Thyroid gland (tissue), 4 donors: ENCODE measurements around the gene DGKQ.

Experiments used
- CTCF ChIP-seq, 6 experiments: fragments of 200-600 bp in 3 of 6; fragments of 450-650 bp in 3 of 6; sonication (generic) in 3 of 6; IDR thresholded peaks; one replicate each; pipeline ENCODE4 v1.5.1; 2016 to 2019; ENCODE audit warnings: antibody characterized with exemption in 6 of 6, mild to moderate bottlenecking in 2 of 6, inconsistent platforms in 1 of 6, moderate library complexity in 1 of 6
- POLR2A ChIP-seq, 2 donors: fragments of 450-650 bp; IDR thresholded peaks; one replicate each; pipeline ENCODE4 v1.6.1; 2017; ENCODE audit warnings: antibody characterized with exemption in 2 of 2, mild to moderate bottlenecking in 2 of 2, moderate library complexity in 1 of 2

- TF ChIP-seq CTCF (IDR thresholded peaks at IDR 0.05), result no peak
- TF ChIP-seq POLR2A (IDR thresholded peaks at IDR 0.05), result no peak
Observed at GRCh38 chr4:1001561-1002130, 28.3 kb upstream of the DGKQ start.
